ENCODE measurements around the gene SEMG2. TPM values are rescaled to one million over a fixed set of nuclear protein-coding genes. Genes with fewer than 3 reads are reported as not detected.

SEMG2 gene
- total and polyA plus RNA-seq, 5 donors = not detected

GRCh38 chr20:45258259-45258658, 37.1 kb downstream of the SEMG2 start:
- DNase-seq (no peak), ATAC-seq (no peak)
- 93% methylated on average over 3 of the region's 3 CpGs for WGBS
- Histone ChIP-seq H3K9me3 (ENCODE audit: control insufficient read depth, low read length) (no peaks in the 10 kb centered on the region), H3K4me3 (ENCODE audit: low read length) (no peak overlapping the region), H3K27ac (ENCODE audit: low read length) (no peak overlapping the region), H3K4me1 (ENCODE audit: control insufficient read depth, insufficient read depth, low read length) (no peaks in the 10 kb centered on the region), H3K27me3 (ENCODE audit: control insufficient read depth, insufficient read depth) (no peaks in the 10 kb centered on the region)
- intact Hi-C loops (cut with DNase I) = no loop called here

- no peak overlapping the region for H3K4me3 ChIP-seq (ENCODE audit: low read length)
- H3K27me3 ChIP-seq (ENCODE audit: control insufficient read depth, insufficient read depth) = no peaks in the 10 kb centered on the region
- 44% methylated on average over 2 of the region's 2 CpGs for WGBS
- no peak overlapping the region for H3K27ac ChIP-seq (ENCODE audit: low read length)
- DNase-seq (no peak), ATAC-seq (no peak)
- H3K4me1 ChIP-seq (ENCODE audit: control insufficient read depth, insufficient read depth, low read length) = no peaks in the 10 kb centered on the region
- intact Hi-C loops (cut with DNase I) = no loop called here
- H3K9me3 ChIP-seq (ENCODE audit: control insufficient read depth, low read length) = no peaks in the 10 kb centered on the region
These were observed 37.5 kb downstream of the SEMG2 start for GRCh38 chr20:45258664-45259063.

- intact Hi-C loops (cut with DNase I) = no loop called here
- Histone ChIP-seq H3K4me1 (ENCODE audit: control insufficient read depth, insufficient read depth, low read length) (no peaks in the 10 kb centered on the region), H3K27me3 (ENCODE audit: control insufficient read depth, insufficient read depth) (no peaks in the 10 kb centered on the region), H3K4me3 (ENCODE audit: low read length) (no peak overlapping the region), H3K27ac (ENCODE audit: low read length) (no peak overlapping the region), H3K9me3 (ENCODE audit: control insufficient read depth, low read length) (no peaks in the 10 kb centered on the region)
- ATAC-seq = no peak
- 76% methylated on average over 3 of the region's 3 CpGs for WGBS
- DNase-seq = no peak
These were observed 42.5 kb downstream of the SEMG2 start for GRCh38 chr20:45263556-45264266.

- no peak for ATAC-seq
These were observed 45.8 kb downstream of the SEMG2 start for GRCh38 chr20:45266977-45267376.

GRCh38 chr20:45268531-45268930, 47.4 kb downstream of the SEMG2 start:
- ATAC-seq (no peak), DNase-seq (no peak)
- 74% methylated on average over 3 of the region's 3 CpGs for WGBS
- Histone ChIP-seq H3K4me1 (ENCODE audit: control insufficient read depth, insufficient read depth, low read length) (no peaks in the 10 kb centered on the region), H3K27ac (ENCODE audit: low read length) (no peak overlapping the region), H3K9me3 (ENCODE audit: control insufficient read depth, low read length) (no peaks in the 10 kb centered on the region), H3K27me3 (ENCODE audit: control insufficient read depth, insufficient read depth) (no peaks in the 10 kb centered on the region), H3K4me3 (ENCODE audit: low read length) (no peak overlapping the region)
- intact Hi-C loops (cut with DNase I) = no loop called here

More at GRCh38 chr20:45266977-45267376, 45.8 kb downstream of the SEMG2 start:
- no peak overlapping the region for H3K27ac ChIP-seq (ENCODE audit: low read length)
- H3K4me1 ChIP-seq (ENCODE audit: control insufficient read depth, insufficient read depth, low read length) = no peaks in the 10 kb centered on the region
- H3K4me3 ChIP-seq (ENCODE audit: low read length) = no peak overlapping the region
- H3K9me3 ChIP-seq (ENCODE audit: control insufficient read depth, low read length) = no peaks in the 10 kb centered on the region
- intact Hi-C loops (cut with DNase I) = no loop called here
- H3K27me3 ChIP-seq (ENCODE audit: control insufficient read depth, insufficient read depth) = no peaks in the 10 kb centered on the region
- no peak for DNase-seq

DNA sequence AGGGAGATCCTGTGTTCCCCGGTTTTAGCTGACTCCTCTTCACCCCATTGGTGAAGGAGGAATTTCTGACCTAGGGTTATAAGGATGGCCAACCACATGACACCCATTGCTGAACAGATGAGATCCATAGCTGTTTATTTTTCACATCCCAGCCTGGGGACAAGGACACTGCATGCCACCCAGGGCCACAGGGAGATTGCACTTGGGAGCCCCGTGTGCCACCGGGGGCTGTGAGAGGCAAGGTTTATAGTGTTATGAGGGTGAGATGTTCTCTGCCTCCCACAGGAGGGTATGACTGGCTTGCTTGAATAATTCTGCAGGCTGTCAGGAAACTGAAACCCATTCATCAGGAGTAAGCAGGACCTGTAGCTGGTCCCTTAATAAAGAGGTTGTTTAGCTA, 47.9 kb downstream of the SEMG2 start:
- no peaks in the 10 kb centered on the region for H3K9me3 ChIP-seq (ENCODE audit: control insufficient read depth, low read length)
- no peak overlapping the region for H3K27ac ChIP-seq (ENCODE audit: low read length)
- intact Hi-C loops (cut with DNase I) = no loop called here
- no peak overlapping the region for H3K4me3 ChIP-seq (ENCODE audit: low read length)
- WGBS = 71% methylated on average over 3 of the region's 3 CpGs
- H3K4me1 ChIP-seq (ENCODE audit: control insufficient read depth, insufficient read depth, low read length) = no peaks in the 10 kb centered on the region
- ATAC-seq (no peak), DNase-seq (no peak)
- H3K27me3 ChIP-seq (ENCODE audit: control insufficient read depth, insufficient read depth) = no peaks in the 10 kb centered on the region

GRCh38 chr20:45269754-45270270, 48.6 kb downstream of the SEMG2 start:
- Histone ChIP-seq H3K27me3 (ENCODE audit: control insufficient read depth, insufficient read depth) (no peaks in the 10 kb centered on the region), H3K27ac (ENCODE audit: low read length) (no peak overlapping the region), H3K9me3 (ENCODE audit: control insufficient read depth, low read length) (no peaks in the 10 kb centered on the region), H3K4me3 (ENCODE audit: low read length) (no peak overlapping the region), H3K4me1 (ENCODE audit: control insufficient read depth, insufficient read depth, low read length) (no peaks in the 10 kb centered on the region)
- no peak for ATAC-seq
- intact Hi-C loops (cut with DNase I) = no loop called here
- DNase-seq = no peak
- 80% methylated on average over 4 of the region's 4 CpGs for WGBS

Other genes starting within 250 kb of the SEMG2 start
- 1 to 10 TPM in 1 of 4 donors, under 1 TPM in 3; 0.37 to 1.2 (median 0.58) TPM for gene KCNS1, start 120.2 kb upstream of the SEMG2 start, total RNA-seq
- 0.27 TPM for gene KCNS1, start 120.2 kb upstream of the SEMG2 start, polyA plus RNA-seq
- gene WFDC5, start 106.2 kb upstream of the SEMG2 start, total RNA-seq = not detected
- gene WFDC5, start 106.2 kb upstream of the SEMG2 start, polyA plus RNA-seq = not detected
- not detected for gene WFDC12, start 96.9 kb upstream of the SEMG2 start, total RNA-seq
- not detected for gene WFDC12, start 96.9 kb upstream of the SEMG2 start, polyA plus RNA-seq
- not detected for gene PI3, start 46.5 kb upstream of the SEMG2 start, total RNA-seq
- gene PI3, start 46.5 kb upstream of the SEMG2 start, polyA plus RNA-seq = not detected
- gene SEMG1, start 14.3 kb upstream of the SEMG2 start, total RNA-seq = not detected
- not detected for gene SEMG1, start 14.3 kb upstream of the SEMG2 start, polyA plus RNA-seq
- gene SLPI, start 33.2 kb downstream of the SEMG2 start, total RNA-seq = 10 to 100 TPM in 2 of 4 donors, 1 to 10 TPM in 2; 1.4 to 16.6 (median 10.3) TPM
- gene SLPI, start 33.2 kb downstream of the SEMG2 start, polyA plus RNA-seq = 2.1 TPM
- not detected for gene RBPJL, start 85.5 kb downstream of the SEMG2 start, total RNA-seq
- not detected for gene RBPJL, start 85.5 kb downstream of the SEMG2 start, polyA plus RNA-seq
- gene MATN4, start 86.9 kb downstream of the SEMG2 start, total RNA-seq = under 1 TPM in 3 of 4 donors, not detected in 1; 0.15 to 0.20 (median 0.17) TPM
- 0.05 TPM for gene MATN4, start 86.9 kb downstream of the SEMG2 start, polyA plus RNA-seq
- gene SDC4, start 127.1 kb downstream of the SEMG2 start, total RNA-seq = 100 to 1,000 TPM in 1 of 4 donors, 10 to 100 TPM in 3; 57.5 to 125 (median 61.2) TPM
- gene SDC4, start 127.1 kb downstream of the SEMG2 start, polyA plus RNA-seq = 63.8 TPM
- 10 to 100 TPM; 21.5 to 28.7 (median 25.8) TPM for gene SYS1, start 141.8 kb downstream of the SEMG2 start, total RNA-seq
- 17.1 TPM for gene SYS1, start 141.8 kb downstream of the SEMG2 start, polyA plus RNA-seq
- gene TP53TG5, start 157.0 kb downstream of the SEMG2 start, total RNA-seq = 1 to 10 TPM in 3 of 4 donors, under 1 TPM in 1; 0.82 to 1.5 (median 1.4) TPM
- gene TP53TG5, start 157.0 kb downstream of the SEMG2 start, polyA plus RNA-seq = 0.95 TPM
- 100 to 1,000 TPM; 163 to 208 (median 178) TPM for gene DBNDD2, start 186.9 kb downstream of the SEMG2 start, total RNA-seq
- 228 TPM for gene DBNDD2, start 186.9 kb downstream of the SEMG2 start, polyA plus RNA-seq
- 100 to 1,000 TPM; 116 to 134 (median 125) TPM for gene PIGT, start 194.8 kb downstream of the SEMG2 start, total RNA-seq
- 140 TPM for gene PIGT, start 194.8 kb downstream of the SEMG2 start, polyA plus RNA-seq
- gene WFDC2, start 248.4 kb downstream of the SEMG2 start, total RNA-seq = 1 to 10 TPM; 1.1 to 2.7 (median 1.9) TPM
- gene WFDC2, start 248.4 kb downstream of the SEMG2 start, polyA plus RNA-seq = 2.6 TPM

All from right cardiac atrium (tissue), 5 donors.